HL-60 (cell line): ENCODE data around the gene MSH5.

ENCODE experiments used
- GABPA ChIP-seq: IDR thresholded peaks from 2 replicates; pipeline ENCODE4 v1.6.1; 2012; ENCODE audit warnings: low read depth
- POLR2AphosphoS5 ChIP-seq: IDR thresholded peaks from 2 replicates; pipeline ENCODE4 v1.6.1; 2012; ENCODE audit warnings: low read depth
- TF ChIP-seq, protein P1 (sequence below): IDR thresholded peaks from one replicate; pipeline ENCODE4 v1.5.1; 2011; ENCODE audit warnings: low read length, control low read depth, inconsistent platforms; ENCODE audit not compliant: insufficient read depth

DNA sequence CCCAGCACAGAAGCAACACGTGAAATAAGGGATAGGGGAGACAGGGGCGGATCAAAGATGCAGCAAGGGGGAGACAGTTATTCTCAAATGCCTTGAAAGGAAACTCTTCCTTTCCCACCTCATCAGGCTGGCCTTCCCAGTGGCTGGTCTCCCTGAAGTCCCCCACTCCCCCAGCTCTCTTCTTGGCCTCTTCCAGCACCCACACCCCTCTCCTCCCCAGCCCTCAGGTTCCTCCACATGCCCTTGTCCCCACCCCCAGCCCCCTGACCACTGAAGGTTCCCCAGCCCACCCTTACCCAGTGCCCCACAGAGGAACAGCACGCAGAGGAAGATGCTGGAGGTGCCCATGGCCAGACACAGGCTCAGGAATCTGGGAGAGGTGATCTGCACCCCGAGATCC, 26.3 kb upstream of the MSH5 start:
- TF ChIP-seq, protein P1, sequence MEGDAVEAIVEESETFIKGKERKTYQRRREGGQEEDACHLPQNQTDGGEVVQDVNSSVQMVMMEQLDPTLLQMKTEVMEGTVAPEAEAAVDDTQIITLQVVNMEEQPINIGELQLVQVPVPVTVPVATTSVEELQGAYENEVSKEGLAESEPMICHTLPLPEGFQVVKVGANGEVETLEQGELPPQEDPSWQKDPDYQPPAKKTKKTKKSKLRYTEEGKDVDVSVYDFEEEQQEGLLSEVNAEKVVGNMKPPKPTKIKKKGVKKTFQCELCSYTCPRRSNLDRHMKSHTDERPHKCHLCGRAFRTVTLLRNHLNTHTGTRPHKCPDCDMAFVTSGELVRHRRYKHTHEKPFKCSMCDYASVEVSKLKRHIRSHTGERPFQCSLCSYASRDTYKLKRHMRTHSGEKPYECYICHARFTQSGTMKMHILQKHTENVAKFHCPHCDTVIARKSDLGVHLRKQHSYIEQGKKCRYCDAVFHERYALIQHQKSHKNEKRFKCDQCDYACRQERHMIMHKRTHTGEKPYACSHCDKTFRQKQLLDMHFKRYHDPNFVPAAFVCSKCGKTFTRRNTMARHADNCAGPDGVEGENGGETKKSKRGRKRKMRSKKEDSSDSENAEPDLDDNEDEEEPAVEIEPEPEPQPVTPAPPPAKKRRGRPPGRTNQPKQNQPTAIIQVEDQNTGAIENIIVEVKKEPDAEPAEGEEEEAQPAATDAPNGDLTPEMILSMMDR = no peak
- no peak for TF ChIP-seq POLR2AphosphoS5
- TF ChIP-seq GABPA = no peak
